HFF-Myc (cell line): ENCODE measurements around the gene SH3BP5.
A peak's percentile ranks its signal among the peaks of the same experiment; 100 is the strongest.

Experiments
- DNase-seq: peaks from one replicate; pipeline ENCODE4 v3.0.0-alpha.2; 2011; ENCODE audit warnings: low read depth; ENCODE audit errors: extremely low read depth
- H3K4me3 ChIP-seq: replicated peaks from 2 replicates; pipeline ENCODE4 v1.5.1; 2011; ENCODE audit warnings: low read depth, mild to moderate bottlenecking, control low read depth, low read length
- TF ChIP-seq, protein P1 (sequence below): IDR thresholded peaks from 2 replicates; pipeline ENCODE4 v1.5.1; 2012; ENCODE audit warnings: mild to moderate bottlenecking, low read depth, low read length, control low read depth; ENCODE audit errors: missing control alignments

The SH3BP5 gene

DNA sequence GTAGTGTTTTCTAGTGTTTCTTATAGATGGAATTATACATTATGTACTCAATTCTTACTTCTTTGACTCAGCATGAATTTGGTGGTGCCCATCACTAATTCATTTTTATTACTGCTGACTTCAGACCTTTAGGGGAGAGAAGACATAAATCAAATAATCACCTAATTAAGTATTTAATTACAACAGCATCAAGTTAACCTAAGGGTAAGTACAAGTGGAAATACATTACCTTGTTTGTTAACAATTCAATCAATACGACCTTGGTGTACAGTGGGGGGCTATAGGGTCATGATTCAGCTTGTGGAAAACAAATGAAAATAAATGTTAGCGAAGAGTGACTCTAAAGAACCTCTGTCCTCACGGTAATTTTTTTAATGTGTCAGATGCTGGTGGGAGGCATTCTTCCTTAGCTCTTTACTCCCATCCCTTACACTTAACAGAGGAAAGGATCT is 126.9 kb downstream of the SH3BP5 start:
- TF ChIP-seq, protein P1, sequence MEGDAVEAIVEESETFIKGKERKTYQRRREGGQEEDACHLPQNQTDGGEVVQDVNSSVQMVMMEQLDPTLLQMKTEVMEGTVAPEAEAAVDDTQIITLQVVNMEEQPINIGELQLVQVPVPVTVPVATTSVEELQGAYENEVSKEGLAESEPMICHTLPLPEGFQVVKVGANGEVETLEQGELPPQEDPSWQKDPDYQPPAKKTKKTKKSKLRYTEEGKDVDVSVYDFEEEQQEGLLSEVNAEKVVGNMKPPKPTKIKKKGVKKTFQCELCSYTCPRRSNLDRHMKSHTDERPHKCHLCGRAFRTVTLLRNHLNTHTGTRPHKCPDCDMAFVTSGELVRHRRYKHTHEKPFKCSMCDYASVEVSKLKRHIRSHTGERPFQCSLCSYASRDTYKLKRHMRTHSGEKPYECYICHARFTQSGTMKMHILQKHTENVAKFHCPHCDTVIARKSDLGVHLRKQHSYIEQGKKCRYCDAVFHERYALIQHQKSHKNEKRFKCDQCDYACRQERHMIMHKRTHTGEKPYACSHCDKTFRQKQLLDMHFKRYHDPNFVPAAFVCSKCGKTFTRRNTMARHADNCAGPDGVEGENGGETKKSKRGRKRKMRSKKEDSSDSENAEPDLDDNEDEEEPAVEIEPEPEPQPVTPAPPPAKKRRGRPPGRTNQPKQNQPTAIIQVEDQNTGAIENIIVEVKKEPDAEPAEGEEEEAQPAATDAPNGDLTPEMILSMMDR, result no peak
- DNase-seq, result no peak
- peak overlapping the region; percentile 93 for H3K4me3 ChIP-seq
